Stomach (tissue), 4 donors: ENCODE results near the gene WDR48.

ENCODE experiments used
- CTCF ChIP-seq, 7 experiments: fragments of 450-650 bp in 4 of 7; fragments of 200-600 bp in 3 of 7; sonication (generic) in 3 of 7; IDR thresholded peaks; one replicate each; pipeline ENCODE4 v1.5.1; 2016 to 2019; ENCODE audit warnings: antibody characterized with exemption in 7 of 7, control low read depth in 2 of 7, mild to moderate bottlenecking in 1 of 7
- EP300 ChIP-seq: sonication (generic); formaldehyde crosslinking; IDR thresholded peaks from one replicate; pipeline ENCODE4 v1.6.1; 2017; ENCODE audit warnings: antibody characterized with exemption
- POLR2A ChIP-seq, 4 donors: fragments of 450-650 bp; IDR thresholded peaks; one replicate each; pipeline ENCODE4 v1.6.1; 2016; ENCODE audit warnings: antibody characterized with exemption in 4 of 4, control low read depth in 2 of 4, mild to moderate bottlenecking in 1 of 4, moderate library complexity in 1 of 4

- TF ChIP-seq CTCF (IDR thresholded peaks at IDR 0.05): no peak
- no peak for TF ChIP-seq EP300
- TF ChIP-seq POLR2A (IDR thresholded peaks at IDR 0.05): no peak
Measured at GRCh38 chr3:39095778-39096177, 44.0 kb downstream of the WDR48 start.
